GM10847 (cell line): Measurements from ENCODE around the gene TPD52L1.

Experiments used
- POLR2A ChIP-seq: IDR thresholded peaks from 2 replicates; pipeline ENCODE4 v1.6.1; 2011; ENCODE audit not compliant: insufficient read length; ENCODE audit errors: extremely low read depth

TPD52L1 gene

GRCh38 chr6:125259354-125259736 lies 105.8 kb downstream of the TPD52L1 start:
- no peak for TF ChIP-seq POLR2A

GRCh38 chr6:125262016-125263013 lies 108.7 kb downstream of the TPD52L1 start:
- no peak for TF ChIP-seq POLR2A

GRCh38 chr6:125264476-125264875 lies 110.9 kb downstream of the TPD52L1 start:
- no peak for TF ChIP-seq POLR2A

GRCh38 chr6:125267806-125268523 lies 114.4 kb downstream of the TPD52L1 start:
- no peak for TF ChIP-seq POLR2A

GRCh38 chr6:125268765-125269164 lies 115.2 kb downstream of the TPD52L1 start:
- TF ChIP-seq POLR2A = no peak

- no peak for TF ChIP-seq POLR2A
Observed at GRCh38 chr6:125269328-125269985, 115.9 kb downstream of the TPD52L1 start.

GRCh38 chr6:125270380-125270779 lies 116.8 kb downstream of the TPD52L1 start:
- TF ChIP-seq POLR2A = no peak

GRCh38 chr6:125271486-125272159 lies 118.0 kb downstream of the TPD52L1 start:
- no peak for TF ChIP-seq POLR2A

- TF ChIP-seq POLR2A = no peak
Observed at GRCh38 chr6:125273251-125273650, 119.7 kb downstream of the TPD52L1 start.

- no peak for TF ChIP-seq POLR2A
Observed at GRCh38 chr6:125273965-125274364, 120.4 kb downstream of the TPD52L1 start.

GRCh38 chr6:125274935-125275334 lies 121.4 kb downstream of the TPD52L1 start:
- TF ChIP-seq POLR2A = no peak

GRCh38 chr6:125275779-125276178 lies 122.2 kb downstream of the TPD52L1 start:
- no peak for TF ChIP-seq POLR2A

GRCh38 chr6:125277838-125278237 lies 124.3 kb downstream of the TPD52L1 start:
- no peak for TF ChIP-seq POLR2A

GRCh38 chr6:125279961-125280360 lies 126.4 kb downstream of the TPD52L1 start:
- no peak for TF ChIP-seq POLR2A

- TF ChIP-seq POLR2A = no peak
Observed at GRCh38 chr6:125285353-125285752, 131.8 kb downstream of the TPD52L1 start.
